ENCODE data around the gene GALNT2. TPM values are rescaled to one million over a fixed set of nuclear protein-coding genes. Genes with fewer than 3 reads are reported as not detected.

The GALNT2 gene
- total and polyA plus RNA-seq, 2 of the 13 experiments (the other 11 are each of a cell fraction or from before 2014, with no cell fraction given) = 39.3 to 39.6 TPM

GRCh38 chr1:230299191-230300006 lies 232.4 kb downstream of the GALNT2 start (continued):
- no peak for TF ChIP-seq CREBL2 (CRISPR knock-in tag; IDR thresholded peaks at IDR 0.05; ENCODE audit: borderline replicate concordance)
- 0 out of 2 replicates have a peak, but pooled peaks have one; percentile 17 for TF ChIP-seq ZNF264 (CRISPR knock-in tag; IDR thresholded peaks at IDR 0.05)
- peak; percentile 38; the same call in 1 of the 2 replicates for TF ChIP-seq ZFX (CRISPR knock-in tag; IDR thresholded peaks at IDR 0.05; ENCODE audit: low read depth)
- TF ChIP-seq NKX3-1 (CRISPR knock-in tag; IDR thresholded peaks at IDR 0.05) = no peak
- no peak for TF ChIP-seq DNMT3B (CRISPR knock-in tag; conservative IDR thresholded peaks at IDR 0.05)
- no peak for TF ChIP-seq ZNF839 (CRISPR knock-in tag; IDR thresholded peaks at IDR 0.05; ENCODE audit: borderline replicate concordance)
- peak; percentile 74 for TF ChIP-seq HNF4A (CRISPR knock-in tag; IDR thresholded peaks at IDR 0.05)
- TF ChIP-seq ADNP (CRISPR knock-in tag; IDR thresholded peaks at IDR 0.05) = no peak
- no peak for TF ChIP-seq SUZ12 (IDR thresholded peaks at IDR 0.05; ENCODE audit: low read depth, low read length)
- TF ChIP-seq ZNF777 (CRISPR knock-in tag; IDR thresholded peaks at IDR 0.05) = no peak
- peak; percentile 52 for TF ChIP-seq HNF4G (IDR thresholded peaks at IDR 0.05; ENCODE audit: borderline replicate concordance, low read depth, low read length)
- 0 out of 2 replicates have a peak, but pooled peaks have one; percentile 54 for TF ChIP-seq HNF4G (CRISPR knock-in tag; IDR thresholded peaks at IDR 0.05; ENCODE audit: borderline replicate concordance, low read depth)
- TF ChIP-seq HNRNPUL1 (IDR thresholded peaks at IDR 0.05; ENCODE audit: low read depth, low read length) = no peak
- no peak for TF ChIP-seq E2F1 (CRISPR knock-in tag; IDR thresholded peaks at IDR 0.05)
- no peak for TF ChIP-seq PRDM4 (CRISPR knock-in tag; IDR thresholded peaks at IDR 0.05; ENCODE audit: borderline replicate concordance)
- no peak for TF ChIP-seq ERF (CRISPR knock-in tag; IDR thresholded peaks at IDR 0.05)
- TF ChIP-seq KLF12 (CRISPR knock-in tag; IDR thresholded peaks at IDR 0.05; ENCODE audit: borderline replicate concordance) = 0 out of 2 replicates have a peak, but pooled peaks have one; percentile 28
- peak; percentile 58 for TF ChIP-seq ELF3 (CRISPR knock-in tag; IDR thresholded peaks at IDR 0.05)
- TF ChIP-seq PAF1 (CRISPR knock-in tag; IDR thresholded peaks at IDR 0.05) = no peak
- TF ChIP-seq ZNF121 (CRISPR knock-in tag; IDR thresholded peaks at IDR 0.05) = no peak
- TF ChIP-seq, protein P1, sequence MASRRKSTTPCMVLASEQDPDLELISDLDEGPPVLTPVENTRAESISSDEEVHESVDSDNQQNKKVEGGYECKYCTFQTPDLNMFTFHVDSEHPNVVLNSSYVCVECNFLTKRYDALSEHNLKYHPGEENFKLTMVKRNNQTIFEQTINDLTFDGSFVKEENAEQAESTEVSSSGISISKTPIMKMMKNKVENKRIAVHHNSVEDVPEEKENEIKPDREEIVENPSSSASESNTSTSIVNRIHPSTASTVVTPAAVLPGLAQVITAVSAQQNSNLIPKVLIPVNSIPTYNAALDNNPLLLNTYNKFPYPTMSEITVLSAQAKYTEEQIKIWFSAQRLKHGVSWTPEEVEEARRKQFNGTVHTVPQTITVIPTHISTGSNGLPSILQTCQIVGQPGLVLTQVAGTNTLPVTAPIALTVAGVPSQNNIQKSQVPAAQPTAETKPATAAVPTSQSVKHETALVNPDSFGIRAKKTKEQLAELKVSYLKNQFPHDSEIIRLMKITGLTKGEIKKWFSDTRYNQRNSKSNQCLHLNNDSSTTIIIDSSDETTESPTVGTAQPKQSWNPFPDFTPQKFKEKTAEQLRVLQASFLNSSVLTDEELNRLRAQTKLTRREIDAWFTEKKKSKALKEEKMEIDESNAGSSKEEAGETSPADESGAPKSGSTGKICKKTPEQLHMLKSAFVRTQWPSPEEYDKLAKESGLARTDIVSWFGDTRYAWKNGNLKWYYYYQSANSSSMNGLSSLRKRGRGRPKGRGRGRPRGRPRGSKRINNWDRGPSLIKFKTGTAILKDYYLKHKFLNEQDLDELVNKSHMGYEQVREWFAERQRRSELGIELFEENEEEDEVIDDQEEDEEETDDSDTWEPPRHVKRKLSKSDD (CRISPR knock-in tag; IDR thresholded peaks at IDR 0.05; ENCODE audit: low read depth) = no peak
- no peak for TF ChIP-seq ZNF773 (CRISPR knock-in tag; IDR thresholded peaks at IDR 0.05; ENCODE audit: borderline replicate concordance)
- TF ChIP-seq, protein P2, sequence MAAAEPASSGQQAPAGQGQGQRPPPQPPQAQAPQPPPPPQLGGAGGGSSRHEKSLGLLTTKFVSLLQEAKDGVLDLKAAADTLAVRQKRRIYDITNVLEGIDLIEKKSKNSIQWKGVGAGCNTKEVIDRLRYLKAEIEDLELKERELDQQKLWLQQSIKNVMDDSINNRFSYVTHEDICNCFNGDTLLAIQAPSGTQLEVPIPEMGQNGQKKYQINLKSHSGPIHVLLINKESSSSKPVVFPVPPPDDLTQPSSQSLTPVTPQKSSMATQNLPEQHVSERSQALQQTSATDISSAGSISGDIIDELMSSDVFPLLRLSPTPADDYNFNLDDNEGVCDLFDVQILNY (CRISPR knock-in tag; conservative IDR thresholded peaks at IDR 0.05) = no peak
- TF ChIP-seq SALL2 (CRISPR knock-in tag; IDR thresholded peaks at IDR 0.05) = no peak

All from HepG2 (cell line).